Measurements from ENCODE around the gene RNU6-1.

The RNU6-1 gene

DNA sequence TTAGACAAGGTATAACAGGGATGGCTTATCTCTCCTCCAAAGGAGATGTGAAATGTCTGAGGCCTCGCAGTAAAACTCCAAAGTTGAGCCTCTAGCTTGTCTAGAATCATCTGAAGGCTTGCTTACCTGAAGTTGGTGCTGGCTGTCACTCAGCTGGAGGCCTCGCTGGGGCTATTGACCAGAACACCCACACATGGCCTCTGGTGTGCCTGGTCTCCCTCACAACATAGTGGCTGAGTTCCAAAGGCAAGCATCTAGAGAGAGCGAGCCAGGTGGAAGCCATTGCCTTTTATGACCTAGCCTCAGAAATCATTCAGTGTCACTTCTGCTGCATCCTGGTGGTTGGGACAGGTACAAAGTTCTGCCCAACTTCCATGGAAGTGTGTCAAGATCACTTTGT lies 17.4 kb upstream of the RNU6-1 start:
- DNase-seq (ENCODE audit: low read depth in 3 of 3) = no peak

DNA sequence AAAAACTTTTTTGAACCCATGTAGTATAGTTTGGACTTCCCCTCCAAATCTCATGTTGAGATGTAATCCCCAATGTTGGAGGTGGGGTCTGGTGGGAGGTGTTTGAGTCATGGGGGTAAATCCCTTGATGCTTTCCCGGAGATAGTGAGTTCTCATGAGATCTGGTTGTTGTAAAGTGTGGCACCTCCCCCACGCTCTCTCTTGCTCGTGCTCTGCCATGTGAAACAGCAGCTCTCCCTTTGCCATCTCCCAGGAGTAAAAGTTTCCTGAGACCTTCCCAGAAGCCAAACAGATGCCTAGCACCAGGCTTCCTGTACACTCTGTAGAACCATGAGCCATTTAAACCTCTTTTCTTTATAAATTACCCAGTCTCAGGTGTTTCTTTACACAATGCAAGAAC lies 16.0 kb upstream of the RNU6-1 start:
- DNase-seq (ENCODE audit: low read depth in 3 of 3) = no peak

DNA sequence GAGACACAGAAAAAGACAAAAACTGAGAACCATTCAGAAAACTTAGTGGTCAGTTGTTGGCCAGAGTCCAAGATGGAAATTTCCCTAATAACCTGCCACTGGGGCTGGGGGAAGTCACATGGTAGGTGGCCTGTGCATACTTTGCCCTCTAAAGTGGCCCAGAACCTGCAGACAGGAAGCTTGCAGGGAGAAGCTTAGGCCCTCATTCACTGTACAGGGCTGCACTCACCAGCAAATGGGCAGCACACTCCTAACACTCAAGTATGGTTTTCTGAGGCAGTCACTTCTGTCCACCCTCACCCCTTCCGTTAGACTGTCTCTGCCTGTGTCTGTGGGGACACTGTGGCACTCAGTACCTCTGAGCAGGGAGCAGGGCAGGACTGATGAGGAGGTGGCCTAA lies 14.5 kb upstream of the RNU6-1 start:
- no peak for DNase-seq (ENCODE audit: low read depth in 3 of 3)

DNA sequence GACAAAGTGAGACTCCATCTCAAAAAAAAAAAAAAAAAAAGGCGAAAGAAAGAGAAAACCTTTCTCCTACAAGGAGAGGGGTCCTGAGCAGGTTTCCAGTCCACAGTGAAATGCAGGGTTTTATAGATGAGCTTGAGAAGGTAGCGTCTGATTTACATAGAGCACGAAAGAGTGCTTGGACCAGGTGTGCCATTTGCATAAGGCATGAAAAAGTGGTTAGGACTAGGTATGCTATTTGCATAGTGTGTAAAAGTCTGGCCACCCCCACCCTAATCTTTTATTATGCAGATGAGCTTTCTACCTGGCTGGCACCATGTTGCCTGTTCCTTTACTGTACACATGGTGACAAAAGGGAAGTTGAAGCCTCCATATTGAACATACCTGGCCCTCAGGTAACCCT lies 13.6 kb upstream of the RNU6-1 start:
- DNase-seq (ENCODE audit: low read depth in 3 of 3) = no peak

DNA sequence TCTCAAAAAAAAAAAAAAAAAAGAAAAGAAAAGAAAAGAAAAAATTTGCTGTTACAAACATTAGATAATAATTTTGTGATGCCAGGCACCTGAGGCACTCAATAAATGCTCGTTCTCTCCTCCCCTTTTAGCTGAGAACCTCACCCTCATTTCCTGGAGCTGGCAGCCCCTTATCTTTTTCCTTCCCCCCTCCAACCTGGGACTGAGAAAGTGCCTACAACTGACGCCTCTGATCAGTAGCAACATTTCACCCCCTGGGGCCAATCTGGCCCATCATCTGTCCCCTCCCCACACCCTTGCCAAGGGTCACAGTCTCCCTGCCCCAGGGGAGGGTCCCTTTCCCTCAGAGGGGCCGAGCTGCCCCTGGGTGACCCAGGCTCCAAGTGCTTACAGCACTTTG lies 12.6 kb upstream of the RNU6-1 start:
- no peak for DNase-seq (ENCODE audit: low read depth in 3 of 3)

DNA sequence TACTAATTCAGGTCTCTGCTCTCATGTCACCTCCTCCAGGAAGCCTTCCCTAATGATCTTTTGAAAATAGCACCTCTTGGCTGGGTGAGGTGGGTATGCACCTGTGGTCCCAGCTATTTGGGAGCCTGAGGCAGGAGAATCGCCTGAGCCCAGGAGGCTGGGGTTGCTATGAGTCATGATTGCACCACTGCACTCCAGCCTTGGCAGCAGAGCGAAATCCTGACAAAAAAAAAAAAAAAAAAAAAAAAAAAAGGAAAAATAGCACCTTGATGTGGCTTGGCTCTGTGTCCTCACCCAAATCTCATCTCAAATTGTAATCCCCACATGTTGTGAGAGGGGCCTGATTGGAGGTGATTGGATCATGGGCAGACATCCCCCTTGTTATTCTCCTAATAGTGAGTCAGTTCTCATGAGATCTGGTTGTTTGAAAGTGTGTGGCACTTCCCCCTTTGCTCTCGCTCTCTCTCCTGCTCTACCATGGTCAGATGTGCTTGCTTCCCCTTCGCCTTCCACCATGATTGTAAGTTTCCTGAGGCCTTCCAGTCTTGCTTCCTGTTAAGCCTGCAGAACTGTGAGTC lies 11.2 kb upstream of the RNU6-1 start:
- no peak for DNase-seq (ENCODE audit: low read depth in 3 of 3)

DNA sequence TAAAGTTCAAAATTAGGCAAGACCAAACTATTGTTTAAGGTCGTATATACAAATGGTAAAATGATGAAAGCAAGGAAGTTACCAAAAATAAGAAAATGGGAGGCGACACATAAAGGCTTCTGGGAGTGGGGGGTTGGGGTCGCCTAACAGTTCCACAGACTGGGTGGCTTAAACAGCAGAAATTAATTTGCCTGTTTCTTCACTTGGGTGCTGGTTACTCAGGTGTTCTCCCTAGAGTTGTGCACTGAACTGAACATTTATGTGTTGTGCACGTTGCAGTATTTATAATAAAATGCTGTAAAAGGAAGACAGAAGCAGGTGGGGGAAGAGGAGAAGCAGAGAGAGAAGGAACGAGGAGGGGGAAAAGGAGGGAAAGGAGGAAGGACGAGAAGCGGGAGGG lies 10.5 kb upstream of the RNU6-1 start:
- no peak for DNase-seq (ENCODE audit: low read depth in 3 of 3)

DNA sequence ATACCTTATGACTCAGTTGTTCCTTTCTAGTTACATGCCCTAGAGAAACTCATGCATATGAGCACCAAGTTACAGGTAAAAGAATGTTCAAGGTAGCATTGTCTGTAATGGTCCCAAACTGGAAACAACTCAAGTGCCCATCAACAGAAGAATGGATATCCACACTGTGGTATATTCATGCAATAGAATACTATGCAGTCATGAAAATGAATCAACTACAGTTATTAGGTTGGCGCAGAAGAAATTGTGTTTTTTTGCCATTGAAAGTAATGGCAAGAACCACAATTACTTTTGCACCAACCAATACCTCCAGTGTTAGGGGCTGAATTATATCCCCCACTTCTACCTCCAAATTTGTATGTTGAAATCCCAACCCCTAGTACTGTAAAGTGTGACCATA lies 9.7 kb upstream of the RNU6-1 start:
- DNase-seq (ENCODE audit: low read depth in 3 of 3) = no peak

DNA sequence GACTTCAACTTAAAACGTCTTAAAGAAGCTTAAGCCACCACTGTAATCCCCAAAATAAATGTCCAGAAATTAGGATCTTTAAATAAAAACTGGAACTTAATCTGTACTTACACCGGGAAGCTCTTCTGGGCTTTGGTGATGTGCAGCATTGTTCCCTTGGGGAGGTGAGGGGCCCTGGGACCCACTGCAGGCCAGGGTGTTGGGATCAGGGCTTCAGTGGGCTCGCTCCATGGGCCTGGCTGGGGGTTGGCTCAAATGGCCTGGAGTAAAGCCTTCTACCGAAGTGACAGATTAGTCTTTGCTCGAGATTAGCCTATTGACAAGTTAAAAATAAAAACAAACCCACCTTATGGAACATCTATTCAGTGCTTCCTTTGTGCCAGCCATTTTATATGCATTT lies 6.1 kb upstream of the RNU6-1 start:
- no peak for DNase-seq (ENCODE audit: low read depth in 3 of 3)

DNA sequence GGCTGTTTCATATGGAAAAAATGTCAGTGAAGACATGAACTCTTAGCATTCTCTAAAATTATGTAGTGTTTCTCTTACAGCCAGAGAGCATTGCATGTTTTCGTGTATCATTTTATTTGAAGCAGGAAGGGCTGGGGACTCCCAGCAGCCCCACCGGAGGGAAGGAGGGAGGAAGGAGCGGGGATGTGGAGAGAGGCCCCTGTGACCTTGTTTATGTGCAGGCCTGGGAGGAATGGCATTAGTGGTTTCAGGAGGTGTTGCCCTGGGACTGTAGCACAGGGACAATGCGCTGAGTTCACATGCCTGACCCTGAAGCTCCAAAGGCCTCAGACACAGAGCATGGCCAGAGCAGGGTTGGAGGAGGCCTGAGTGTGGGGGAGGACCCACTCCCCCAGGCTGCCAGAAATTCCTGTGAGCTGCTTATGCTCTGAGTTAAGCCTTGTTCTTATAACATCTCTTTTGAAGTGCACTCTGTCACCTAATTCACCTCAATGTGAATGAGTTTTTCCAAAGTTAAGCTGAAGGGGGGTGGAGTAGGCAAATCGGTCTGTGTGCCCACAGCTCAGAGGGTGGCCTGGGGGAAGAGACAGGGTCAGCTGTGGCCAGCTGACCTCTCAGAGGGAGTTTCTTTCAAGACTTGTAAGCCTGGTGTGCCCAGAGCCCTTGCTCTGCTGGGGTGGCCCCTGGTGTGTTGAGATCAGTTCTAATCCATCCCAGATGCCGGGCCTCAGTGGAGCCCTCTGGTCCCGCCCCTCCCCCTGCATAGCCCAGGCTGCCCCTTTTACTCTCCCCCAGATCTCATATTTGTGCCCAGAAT lies 3.9 kb upstream of the RNU6-1 start:
- DNase-seq (ENCODE audit: low read depth in 3 of 3) = no peak

DNA sequence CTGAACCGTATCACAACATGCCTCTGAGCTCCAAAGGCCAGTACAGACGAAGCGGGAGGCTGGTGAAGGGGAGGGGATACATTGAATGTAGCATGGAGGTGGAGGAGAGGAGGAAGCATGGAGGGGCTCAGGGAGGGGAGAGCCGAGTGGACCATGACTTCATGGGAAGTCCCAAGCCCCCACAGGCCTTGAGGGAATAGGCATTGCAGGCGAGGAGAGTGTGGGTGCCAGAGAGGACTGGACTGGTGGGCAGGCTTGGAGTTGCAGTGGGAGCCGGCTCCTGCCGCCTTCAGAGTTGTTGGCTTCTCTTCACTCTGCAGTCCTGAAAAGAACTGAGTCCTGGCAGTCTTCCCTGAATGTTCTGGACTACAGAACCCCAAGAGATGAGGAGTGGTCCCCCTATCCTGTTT lies 3.3 kb upstream of the RNU6-1 start:
- DNase-seq (ENCODE audit: low read depth in 3 of 3) = no peak

DNA sequence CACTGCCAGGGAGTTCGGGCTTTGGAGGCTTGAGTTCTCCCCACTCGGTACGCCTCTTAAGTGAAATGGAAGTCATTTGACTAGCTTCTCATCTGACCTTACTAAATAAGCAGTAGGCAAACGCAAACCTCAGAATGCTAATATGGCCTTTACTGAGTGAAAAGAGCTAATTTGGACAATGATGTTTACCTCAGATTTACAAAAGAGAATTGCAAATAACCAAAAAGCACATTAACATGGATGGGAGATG lies 1.6 kb upstream of the RNU6-1 start:
- no peak for DNase-seq (ENCODE audit: low read depth in 3 of 3)

DNA sequence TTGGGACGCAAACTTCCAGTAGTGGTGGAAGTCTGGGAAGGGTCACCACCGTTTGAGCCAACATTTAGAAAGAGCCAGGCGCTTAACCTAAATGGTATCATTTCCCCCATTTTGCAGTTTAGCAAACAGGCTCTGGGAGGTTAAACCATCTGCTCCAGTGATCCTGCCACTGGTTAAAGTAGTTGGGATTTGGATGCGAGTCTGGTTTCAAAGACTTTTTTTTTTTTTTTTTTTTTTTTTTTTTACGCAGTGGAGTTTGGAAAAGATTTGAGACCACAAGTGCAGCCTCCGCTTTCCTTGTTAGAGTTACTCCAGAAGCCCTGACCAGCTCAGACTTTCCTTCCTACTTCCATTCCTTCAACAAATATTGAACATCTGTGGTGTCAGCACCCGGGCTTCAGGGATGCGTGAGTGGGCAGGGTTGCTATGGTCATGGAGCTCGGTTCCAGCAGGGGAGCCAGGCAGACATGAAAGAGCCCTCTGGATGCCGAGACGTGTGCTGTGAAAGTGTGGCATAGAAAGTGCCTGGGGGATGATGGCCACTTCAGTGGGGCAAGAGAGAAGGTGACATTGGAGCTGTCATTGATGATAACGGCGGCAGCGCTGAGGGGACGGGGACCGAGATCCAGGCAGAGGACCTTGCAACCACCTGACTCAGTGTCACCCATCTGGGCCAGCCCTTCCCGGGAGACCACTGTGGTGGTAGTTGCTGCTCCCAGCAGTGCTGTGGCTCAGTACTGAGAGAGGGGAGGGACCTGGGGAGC lies 1.1 kb upstream of the RNU6-1 start:
- DNase-seq (ENCODE audit: low read depth in 3 of 3) = no peak

DNA sequence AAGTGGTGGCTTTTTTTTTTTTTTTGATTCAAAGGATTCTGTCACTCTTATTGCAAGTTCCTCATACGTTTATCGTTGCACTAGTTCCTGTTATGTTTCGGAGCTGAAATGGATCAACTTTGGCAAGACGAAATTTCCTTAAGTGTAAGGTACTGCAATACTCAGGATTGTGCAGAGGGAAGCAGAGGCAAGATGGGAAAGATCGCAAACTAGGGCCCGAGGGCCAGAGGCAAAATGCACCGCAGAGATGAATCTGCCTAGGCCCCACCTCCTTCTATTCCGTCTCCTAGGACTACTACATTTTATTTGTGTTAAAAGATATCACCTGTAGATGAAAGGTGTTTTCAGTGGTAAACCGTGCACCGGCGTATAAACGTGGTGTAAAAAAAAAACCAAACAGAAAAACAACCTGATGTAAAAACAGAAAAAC lies 331 bp downstream of the RNU6-1 start:
- DNase-seq (ENCODE audit: low read depth in 3 of 3) = no peak

DNA sequence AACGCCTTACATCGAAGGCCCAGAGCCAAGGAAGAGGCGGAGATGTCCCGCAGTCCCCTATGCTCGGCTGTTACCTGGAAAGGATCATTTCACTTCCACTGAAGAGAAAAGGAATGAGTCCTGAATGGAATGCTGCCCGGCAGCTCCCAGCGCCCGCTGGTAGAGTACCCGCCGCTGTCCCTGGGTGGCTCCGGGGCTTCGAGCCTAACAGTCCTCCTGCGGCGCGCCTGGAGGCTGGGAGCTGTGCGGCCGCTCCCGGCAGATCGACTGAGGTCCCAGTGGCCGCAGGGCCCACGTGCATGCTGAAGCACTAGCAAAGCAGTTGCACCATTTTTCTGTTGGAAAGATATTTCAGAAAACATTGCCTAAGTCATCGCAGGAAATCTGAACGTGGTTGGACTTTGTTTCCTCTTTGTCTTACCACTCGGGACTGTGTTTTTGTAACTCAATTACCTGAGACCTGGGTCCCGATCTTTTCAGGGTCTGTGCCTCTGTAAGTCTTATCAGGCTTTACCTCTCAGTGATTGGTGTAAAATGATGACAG lies 984 bp downstream of the RNU6-1 start:
- no peak for DNase-seq (ENCODE audit: low read depth in 3 of 3)

DNA sequence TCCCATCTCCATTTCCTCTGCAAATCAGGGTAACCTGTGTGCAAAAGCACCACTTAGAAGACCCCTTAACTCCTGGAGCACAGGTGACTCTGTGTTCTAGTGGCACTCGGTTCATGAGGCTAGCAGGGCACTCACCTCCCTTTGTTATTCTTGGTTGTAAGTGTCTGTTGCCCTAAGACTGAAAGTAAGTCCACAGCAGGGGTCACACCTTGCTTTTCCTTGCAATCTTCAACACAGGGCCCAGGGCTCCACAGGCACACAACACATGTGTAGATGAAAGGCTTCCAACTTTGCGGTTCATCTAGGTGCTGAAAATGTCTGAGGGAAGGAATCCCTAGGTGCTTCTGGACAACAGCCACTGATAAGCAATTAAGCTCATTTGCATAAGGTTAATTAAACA lies 2.9 kb downstream of the RNU6-1 start:
- no peak for DNase-seq (ENCODE audit: low read depth in 3 of 3)

DNA sequence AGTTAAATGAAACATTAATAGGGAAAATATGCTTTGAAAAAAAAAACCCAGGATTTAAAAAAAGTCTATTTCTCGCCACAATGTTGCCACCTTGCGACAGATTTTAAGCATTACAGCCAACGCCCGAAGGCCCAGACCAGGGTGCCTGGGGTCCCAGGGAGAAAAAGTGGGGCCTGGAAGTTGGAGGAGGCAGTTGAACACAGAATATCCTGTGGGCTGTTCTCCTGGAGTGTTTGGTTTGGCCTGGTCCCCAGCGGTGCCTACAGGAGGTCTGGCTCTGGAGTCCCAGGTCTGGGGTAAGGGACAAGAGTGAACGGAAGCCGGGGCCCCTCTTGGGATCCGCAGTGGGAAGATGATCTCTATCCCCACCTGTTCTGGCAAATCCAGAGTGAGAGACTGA lies 3.4 kb downstream of the RNU6-1 start:
- DNase-seq (ENCODE audit: low read depth in 3 of 3) = peak in 1 of 3 experiments; percentile 37

DNA sequence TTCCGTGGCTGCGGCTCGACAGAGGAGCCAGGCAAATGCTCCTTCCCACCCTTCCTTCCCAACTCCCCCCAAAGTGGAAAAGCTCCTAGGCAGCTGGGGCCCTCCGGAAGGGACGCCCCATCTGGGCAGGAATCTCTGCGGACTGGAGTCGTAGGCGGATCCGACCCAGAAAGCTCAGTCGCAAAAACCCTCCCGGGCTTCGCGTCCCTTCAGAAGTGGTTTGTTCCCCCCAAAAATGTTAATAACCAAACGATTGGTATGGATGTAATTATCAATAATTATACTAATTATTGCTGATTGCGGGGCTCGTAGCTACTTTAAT lies 3.8 kb downstream of the RNU6-1 start:
- no peak for DNase-seq (ENCODE audit: low read depth in 3 of 3)

DNA sequence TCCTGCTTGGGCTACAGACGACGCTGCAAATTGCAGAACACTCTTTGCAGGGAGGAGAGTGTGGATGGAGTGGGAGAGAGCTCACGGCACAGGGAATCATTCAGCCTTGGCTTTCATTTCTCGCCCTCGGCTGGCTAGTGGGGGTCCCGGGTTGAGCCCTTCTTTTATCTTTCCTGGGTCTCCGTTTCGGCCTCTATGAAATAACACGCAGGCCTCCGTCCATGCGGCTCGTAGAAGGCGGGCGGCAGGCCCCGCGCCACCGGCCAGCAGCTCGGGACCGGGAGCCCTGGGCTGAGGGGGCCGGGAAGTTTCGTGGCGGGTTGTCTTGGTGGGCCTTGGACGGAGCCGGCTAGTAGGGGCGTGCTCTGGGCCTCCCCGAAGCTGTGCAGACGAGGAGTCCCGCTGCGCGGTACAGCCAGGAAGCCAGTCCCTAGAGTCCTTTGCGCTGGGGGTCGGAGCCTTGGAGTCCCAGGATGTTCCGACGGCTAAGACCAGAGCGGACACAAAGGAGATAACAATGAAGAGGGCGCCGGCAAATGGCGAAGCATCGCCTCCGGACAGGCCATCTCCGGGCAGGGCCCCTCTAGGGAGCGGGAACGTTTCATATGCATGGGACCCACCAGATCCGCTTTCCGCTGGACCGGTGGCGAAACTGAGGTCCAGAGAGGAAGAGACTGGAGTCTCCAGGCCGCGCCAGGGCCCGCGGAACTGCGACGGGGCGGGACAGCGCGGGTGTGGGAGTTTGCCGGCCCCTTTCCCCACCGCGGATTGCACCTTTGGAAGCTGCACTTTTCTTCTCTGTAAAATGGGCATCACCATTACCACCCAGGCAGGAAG lies 4.3 kb downstream of the RNU6-1 start:
- no peak for DNase-seq (ENCODE audit: low read depth in 3 of 3)

DNA sequence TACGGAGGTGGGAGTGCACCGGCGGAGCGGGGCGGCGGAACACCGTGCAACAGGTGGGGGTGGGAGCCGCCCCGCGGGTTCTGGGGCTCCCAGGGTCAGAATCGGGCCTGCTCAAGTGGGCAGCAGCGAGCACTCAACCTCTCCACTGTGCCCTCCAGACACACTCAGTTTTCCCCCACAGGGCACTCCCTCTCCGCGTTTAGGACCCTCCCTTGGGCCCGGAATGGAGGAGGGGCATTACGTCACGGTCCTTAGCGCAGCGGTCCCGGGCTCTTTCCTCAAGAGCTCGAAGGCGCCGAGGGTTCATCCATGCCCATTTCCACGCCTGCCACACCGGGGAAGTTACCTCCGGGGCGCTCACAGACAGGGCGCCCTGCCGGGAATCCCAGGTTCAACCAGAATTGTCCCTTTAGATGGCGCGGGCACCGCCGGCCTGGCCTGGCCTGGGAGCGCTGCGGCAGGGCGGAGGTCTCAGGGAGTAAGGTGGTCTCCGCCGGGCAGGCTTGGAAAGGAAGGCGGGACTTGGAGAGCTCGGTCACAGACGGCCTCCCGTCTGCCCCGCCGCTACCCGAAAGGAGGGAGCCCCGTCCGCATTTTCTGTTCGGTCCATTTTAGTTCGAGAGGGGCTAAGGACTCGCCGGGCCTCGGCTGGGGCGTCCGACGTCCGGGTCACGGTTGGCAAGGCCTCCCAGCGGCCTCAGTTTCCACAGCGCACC lies 5.1 kb downstream of the RNU6-1 start:
- no peak for DNase-seq (ENCODE audit: low read depth in 3 of 3)

DNA sequence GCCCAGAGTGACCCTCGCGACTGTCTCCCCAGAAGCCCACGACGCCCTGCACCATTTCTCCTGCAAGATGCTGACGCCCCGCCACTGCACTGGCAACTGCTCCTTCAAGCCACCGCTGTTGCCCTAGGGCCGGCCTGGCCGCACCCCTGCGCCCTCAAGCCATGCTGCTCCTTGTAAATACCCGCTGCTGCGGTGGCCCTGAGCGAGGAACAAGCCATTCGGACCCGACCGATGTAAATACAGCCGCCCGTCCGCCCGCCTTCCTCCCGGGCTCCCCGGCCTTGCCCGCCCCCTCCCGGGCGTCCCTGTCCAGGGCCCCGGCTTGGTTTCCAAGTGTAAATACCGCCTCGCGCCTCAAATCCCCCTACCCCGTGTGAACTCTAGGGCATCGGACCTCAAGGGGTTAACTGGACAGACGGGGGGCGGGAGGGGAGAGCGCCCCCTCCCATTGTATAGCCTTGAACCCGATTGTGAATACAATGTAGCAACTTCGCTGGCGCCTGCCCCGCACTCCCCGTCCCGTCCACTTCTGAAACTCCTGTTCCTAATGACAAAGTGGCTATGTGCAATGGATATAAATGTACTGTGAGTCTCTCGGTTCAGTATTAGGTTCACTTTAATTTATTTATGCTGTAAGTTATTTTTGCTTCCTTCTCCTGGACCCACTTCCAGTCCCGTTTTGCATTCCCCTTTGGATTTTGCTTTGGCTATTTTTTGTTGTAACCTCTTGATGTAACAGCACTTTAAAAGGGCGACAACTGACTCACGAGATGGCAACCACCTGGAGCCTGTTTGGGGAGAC lies 5.9 kb downstream of the RNU6-1 start:
- DNase-seq (ENCODE audit: low read depth in 3 of 3) = no peak

Measured in stimulated activated CD4-positive, alpha-beta T cell treated with anti-CD3 and anti-CD28 coated beads, TNF-alpha, amount 100 ng/mL, for 24 hours (primary cell).